GM21825 (cell line): ENCODE measurements around the gene COMMD7.

Experiments used
- ATAC-seq: cut with Tn5 transposase; IDR thresholded peaks from one replicate; pipeline ENCODE4 v1.9.1; 2021; ENCODE audit warnings: mild to moderate bottlenecking, moderate library complexity; ENCODE audit not compliant: unreplicated experiment

Gene COMMD7

GRCh38 chr20:32743237-32744112, at the start of gene COMMD7:
TSS of gene COMMD7 (minus strand) at chr20:32743467. CDS start at chr20:32743391, 76 bp downstream.
- peak; percentile 52 for ATAC-seq

DNA sequence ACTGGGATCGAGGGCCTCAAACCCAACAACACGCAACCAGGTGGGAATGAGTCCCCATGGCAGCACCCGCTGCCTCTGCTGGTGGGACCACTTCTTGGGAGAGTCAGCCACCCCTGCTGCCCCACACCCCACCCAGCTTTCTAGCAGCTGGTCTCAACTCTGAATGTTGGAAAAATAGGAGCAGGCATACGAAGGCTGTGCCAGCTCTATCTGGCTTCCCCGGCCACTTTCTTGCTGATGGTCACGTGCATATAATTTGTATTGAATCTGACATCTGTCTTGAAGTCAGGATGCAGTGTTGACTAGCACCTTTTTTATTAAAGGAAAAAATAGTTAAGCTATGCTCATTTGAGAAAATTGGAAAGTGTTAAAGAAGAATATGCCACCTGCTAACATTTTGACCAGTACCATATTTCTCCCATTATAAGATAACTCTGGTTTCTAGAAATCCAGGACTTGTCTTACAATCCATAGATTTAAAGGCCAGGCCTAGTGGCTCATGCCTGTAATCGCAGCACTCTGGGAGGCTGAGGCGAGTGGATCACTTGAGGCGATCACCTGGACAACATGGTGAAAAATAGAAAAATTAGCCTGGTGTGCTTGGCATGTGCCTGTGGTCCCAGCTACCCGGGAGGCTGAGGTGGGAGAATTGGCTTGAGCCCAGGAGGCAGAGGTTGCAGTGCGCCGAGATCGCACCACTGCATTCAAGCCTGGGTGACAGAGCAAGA, 49.6 kb upstream of the COMMD7 start:
- ATAC-seq: no peak

DNA sequence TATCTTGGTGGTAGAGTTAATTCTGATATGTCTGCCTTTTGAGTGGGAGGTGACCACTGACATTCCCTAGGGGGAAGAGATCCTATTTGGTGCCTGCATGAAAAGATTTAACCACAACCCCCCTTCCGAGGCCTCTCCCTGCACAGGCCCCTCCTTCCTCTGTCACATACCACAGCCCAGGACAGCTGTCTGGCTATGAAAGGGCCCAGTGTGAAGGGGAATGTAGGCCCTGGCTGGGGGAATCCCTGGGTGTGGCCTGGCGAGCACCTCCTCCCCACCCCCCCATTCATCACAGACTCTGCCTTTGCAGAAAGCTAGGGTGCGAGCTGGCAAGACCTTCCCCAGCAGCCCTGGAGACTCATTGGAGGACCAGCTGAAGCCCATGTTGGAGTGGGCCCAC, 49.0 kb upstream of the COMMD7 start:
- ATAC-seq: peak; percentile 62

DNA sequence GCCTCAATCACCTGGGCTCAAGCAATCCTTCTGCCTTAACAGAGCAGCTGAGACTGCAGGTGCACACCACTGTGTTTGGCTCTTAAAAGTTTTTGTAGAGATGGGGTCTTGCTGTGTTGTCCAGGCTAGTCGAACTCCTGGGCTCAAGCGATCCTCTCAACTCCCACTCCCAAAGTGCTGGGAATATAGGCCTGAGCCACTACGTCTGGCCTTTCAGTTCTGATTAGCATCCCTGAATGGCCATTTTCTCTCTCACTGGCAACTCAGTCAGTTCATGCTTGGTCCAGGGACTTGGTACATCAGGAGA, 47.4 kb upstream of the COMMD7 start:
- no peak for ATAC-seq

- no peak for ATAC-seq
Measured at GRCh38 chr20:32789896-32790750, 46.9 kb upstream of the COMMD7 start.

DNA sequence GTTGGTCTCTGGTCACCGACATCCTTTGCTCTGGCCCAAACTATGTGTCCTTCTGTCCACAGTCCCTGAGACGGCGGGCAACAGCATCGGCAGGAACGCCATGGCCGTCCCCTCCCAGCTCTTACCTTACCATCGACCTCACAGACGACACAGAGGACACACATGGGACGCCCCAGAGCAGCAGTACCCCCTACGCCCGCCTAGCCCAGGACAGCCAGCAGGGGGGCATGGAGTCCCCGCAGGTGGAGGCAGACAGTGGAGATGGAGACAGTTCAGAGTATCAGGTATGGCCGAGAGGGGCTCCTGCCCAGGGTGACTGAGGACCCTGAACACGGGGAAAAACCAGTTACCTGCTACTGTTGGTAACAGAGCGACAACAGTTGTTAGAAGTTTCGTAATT, 43.9 kb upstream of the COMMD7 start:
- no peak for ATAC-seq

- ATAC-seq: no peak
Measured at GRCh38 chr20:32786059-32786760, 42.9 kb upstream of the COMMD7 start.

DNA sequence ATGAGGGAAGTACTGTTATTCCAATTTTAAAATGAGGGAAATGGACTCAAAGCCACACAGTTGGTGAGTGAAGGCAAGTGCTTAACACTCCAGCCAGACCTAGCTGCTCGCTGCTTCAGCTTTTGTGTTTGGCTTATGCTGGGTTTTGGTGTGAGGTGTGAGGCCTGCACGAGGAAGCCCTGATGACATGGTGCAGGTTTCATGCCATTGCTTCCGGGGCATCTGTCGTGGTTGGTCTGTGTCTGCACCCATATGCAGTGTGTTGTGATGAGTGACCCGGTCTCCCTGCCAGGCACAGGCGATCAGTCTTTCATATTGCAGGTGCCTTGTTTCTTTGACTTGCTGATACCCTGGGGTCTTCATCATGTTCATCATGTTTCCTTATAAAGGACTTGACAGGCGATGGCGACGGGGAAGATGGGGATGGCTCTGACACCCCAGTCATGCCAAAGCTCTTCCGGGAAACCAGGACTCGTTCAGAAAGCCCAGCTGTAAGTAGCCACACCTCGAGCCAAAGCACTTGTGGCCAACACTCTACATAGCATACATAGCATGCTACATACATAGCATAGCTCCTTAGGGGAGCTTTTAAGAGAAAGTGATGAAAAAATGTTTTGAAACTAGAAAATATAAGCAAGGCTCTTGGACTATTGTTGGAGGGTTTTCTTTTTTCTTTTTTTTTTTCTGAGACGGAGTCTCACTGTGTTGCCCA, 41.3 kb upstream of the COMMD7 start:
- ATAC-seq: no peak

DNA sequence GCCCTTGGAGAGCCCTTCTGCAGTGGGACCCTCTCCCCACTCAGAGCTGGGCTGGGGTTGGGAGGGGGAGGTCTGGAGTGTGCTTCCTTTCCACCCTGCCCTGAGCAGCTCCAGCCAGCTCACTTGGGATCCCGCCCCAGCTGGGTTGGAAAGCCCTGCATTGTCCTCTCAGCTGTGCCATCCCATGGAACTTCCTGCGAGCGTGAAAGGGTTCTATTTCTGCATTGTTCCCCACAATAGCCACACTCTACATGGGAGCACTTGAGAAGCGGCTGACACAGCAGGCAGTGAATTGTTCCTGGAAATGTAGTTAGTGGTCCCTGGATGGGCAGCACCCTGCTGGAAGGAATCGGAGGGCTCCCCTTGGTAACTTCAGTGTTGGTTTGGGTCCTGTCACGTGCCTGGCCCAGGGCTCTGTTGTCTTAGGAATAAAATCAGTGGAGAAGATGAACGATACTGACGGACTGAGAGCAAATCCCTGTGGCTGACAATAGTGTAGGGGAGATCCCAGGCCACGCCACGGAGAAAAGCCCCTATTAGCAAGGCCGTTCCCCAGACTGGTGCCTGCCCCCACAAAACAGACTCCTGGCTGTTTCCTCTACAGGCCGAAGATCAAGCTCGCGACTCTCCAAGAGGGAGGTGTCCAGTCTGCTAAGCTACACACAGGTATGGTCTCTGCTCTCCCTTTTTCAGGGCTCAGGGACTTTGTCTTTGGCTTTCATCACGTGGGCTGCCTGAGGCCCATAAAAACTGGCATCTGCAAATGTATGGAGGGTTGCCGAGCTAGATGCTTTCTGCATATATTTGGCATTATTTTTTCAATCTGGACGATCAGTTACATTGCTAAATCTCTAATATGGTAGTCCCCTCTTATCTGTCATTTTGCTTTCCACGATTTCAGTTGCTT, 37.7 kb upstream of the COMMD7 start:
- no peak for ATAC-seq

GRCh38 chr20:32780278-32780677, 37.0 kb upstream of the COMMD7 start:
- no peak for ATAC-seq

DNA sequence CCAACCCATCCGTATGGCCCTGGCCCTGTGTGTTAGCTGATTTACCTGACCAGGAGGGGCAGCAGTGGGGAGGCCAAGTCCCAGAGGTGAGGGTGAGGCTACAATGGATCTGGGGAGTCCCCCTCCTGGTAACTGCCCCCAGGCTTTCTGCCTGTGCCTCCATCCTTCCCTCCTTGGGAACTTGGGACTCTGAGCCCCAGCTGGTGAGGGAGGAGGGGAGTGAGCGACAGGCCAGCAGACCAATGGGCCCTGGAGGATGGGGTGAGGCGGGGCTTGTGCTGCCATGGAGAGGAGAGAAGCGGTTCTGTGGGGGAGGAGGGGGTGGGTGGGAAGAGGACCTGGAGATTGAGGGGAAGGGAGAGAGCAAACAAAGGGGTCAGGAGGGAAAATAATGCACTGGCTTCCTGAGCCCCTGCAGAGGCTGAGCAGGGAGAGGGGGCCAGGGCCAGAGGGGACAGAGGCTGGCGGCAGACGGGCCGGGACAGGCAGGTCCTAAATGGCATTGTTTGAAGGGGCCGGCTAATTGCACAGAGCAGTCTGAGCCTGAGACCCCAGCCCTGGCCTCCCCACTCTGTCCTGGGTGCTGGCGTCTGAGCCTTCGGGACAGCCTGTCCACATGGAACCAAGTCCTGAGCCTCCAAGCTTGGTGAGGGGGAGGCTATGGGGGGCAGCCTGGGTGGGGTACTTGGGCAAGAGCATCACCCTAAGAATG, 36.4 kb upstream of the COMMD7 start:
- no peak for ATAC-seq

DNA sequence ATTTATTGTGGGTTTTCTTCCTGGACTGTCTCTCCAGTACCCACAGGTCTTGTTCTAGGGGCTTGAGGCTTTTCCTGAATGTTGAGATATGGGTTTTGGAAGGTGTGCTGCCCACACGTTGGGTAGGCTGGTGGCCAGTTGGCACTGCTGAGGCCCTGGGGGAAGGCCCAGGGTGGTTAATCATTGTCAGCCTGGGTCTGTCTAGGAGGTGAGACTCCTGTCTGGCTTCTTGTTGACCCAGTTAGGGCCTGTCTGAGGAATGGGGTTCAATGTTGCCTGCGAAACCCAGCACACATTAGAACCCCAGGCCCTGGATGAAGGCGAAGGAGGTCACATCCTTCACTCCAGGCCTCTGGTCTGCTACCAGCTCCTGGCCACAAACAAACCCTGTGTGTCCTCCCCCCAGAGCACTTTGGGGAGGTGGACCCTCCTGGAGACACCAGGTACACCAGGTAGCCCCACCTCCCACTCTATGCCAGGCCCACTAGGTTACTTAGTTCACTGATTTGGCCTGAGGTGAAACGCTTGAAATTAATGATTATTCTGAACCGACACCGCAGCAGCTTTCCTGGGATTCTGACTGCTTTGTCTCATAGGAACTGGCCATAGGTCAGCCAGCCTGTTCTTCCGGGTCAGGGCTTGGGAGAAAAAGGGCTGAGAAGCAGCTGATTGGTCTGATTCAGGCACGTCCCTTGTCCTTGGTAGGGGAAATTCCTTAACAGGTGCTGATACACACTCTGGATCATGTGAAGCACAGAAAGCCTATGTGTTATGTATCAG, 34.1 kb upstream of the COMMD7 start:
- no peak for ATAC-seq

- no peak for ATAC-seq
Measured at GRCh38 chr20:32775336-32775991, 32.2 kb upstream of the COMMD7 start.

DNA sequence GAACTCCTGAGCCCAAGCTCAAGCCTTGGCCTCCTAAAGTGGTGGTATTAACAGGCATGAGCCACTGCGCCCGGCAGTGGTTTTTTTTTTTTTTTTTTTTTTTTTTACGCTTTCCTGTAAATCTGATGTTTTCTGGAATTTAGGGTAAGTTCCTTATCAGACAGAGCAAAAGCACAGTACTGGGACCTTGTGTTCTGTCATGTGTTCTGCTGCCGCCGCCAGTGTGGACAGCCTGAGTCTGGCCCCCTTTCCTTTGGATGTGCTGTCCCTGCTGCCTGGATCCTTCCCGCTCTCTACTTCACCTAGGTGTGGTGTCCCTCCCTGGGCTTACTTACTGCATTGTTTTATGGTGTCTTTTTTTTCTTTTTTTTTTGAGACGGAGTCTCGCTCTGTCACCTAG, 30.6 kb upstream of the COMMD7 start:
- no peak for ATAC-seq

DNA sequence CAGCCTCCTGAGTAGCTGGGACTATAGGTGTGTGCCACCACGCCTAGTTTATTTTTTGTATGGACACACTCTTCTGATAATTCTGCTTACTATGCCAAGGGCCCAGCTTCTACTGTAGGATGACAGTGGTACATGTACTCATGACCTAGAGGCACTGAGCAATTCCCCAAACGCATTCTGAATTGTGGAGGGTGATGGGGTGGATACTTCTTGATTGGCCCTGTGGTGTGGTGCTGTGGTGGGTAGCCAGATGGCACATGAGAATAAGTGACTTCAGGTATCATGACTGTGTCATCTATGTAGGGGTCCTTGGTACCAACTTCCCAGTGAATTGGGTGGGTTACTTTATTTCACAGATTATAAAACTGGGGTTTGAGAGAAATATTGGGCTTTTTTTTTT, 30.0 kb upstream of the COMMD7 start:
- ATAC-seq: no peak

DNA sequence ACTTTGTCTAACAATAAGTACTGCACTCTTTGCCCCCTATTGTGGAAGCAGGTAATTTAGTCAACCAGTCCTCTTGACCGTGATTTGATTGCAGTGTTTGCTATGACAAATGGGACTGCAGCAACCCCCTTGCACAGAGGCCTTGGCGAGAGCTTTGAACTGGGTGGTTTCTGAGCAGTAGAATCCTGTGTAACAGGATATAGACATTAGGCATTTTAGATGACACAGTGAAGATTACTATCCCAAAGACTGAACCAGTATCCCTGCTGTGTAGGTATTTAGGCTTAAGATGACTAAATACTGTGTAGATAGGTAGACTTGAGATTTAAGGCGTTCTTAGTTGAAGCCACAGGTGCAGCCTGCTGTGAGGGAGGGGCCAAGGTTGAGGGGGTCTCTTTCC, 28.8 kb upstream of the COMMD7 start:
- ATAC-seq: no peak
